ENCODE data around the gene CEACAM16. TPM values are rescaled to one million over a fixed set of nuclear protein-coding genes. Genes with fewer than 3 reads are reported as not detected.

Gene CEACAM16
- polyA plus RNA-seq, 4 donors = 0.07 TPM; not detected in 3

DNA sequence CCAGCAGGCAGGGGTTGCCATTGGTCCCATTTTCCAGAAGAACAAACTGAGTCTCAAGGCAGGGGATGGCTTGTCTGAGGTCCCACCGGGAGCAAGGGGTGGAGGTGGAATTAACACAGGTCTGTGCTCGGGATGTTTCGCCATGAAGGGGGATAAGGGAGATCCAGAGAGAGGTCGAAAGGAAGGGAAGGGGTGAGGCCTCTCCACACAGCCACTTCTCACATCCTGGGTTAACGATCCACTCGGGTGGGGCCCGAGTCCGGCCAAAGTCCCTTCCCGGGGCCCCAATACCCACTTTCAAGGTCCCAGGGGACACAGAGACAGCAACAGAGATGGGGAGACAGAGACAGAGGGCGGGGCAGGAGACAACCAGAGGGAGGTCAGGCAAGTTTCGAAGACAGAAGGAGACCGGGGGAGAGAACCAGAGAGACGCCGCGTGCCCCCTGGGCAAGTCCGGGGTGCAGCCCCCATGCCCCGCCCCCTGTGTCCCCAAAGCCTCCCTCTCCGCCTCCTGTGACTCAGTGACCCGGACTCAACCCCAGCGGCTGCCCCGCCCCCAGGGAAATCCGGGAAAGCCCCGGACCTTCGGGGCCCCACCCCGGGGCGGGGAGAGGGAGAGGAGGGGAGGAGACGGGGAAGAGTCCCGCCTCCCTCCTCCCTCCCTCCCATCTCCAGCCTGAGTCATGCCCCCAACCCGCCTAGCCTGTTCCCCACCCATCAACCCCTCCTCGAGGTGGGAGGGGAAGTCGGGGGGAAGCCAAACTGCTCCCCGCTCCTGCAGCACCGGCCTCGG lies 48.2 kb downstream of the CEACAM16 start:
- Histone ChIP-seq H3K4me1 (ENCODE audit: control insufficient read depth in 3 of 3, insufficient read depth in 2 of 3, low read depth in 1 of 3, low read length in 2 of 3) (peaks cover 0 to 74% (median 15%) of the 10 kb centered on the region in 3 donors), H3K4me3 (ENCODE audit: low read depth in 1 of 3, low read length in 3 of 3) (peak overlapping the region; percentile 47 to 91 (median 47)), H3K27me3 (ENCODE audit: control insufficient read depth in 3 of 3, insufficient read depth in 3 of 3, low read length in 3 of 3) (no peaks in the 10 kb centered on the region), H3K27ac (ENCODE audit: low read depth in 1 of 3, low read length in 2 of 3) (peak overlapping the region; percentile 92 to 99 (median 98)), H3K9me3 (ENCODE audit: control insufficient read depth in 2 of 2, insufficient read depth in 1 of 2, low read depth in 1 of 2, low read length in 1 of 2) (no peaks in the 10 kb centered on the region), H3K36me3 (ENCODE audit: control insufficient read depth in 3 of 3, insufficient read depth in 2 of 3, low read depth in 1 of 3, low read length in 3 of 3) (peaks cover 0 to 26% (median 0%) of the 10 kb centered on the region in 3 donors)
- peak; percentile 98 for DNase-seq
- no peak for FAIRE-seq
- 2 to 6% (median 6%) methylated on average over 20 to 34 of the region's 34 CpGs for WGBS, 3 donors

GRCh38 chr19:44747739-44748425 lies 48.9 kb downstream of the CEACAM16 start:
- Histone ChIP-seq H3K36me3 (ENCODE audit: control insufficient read depth in 3 of 3, insufficient read depth in 2 of 3, low read depth in 1 of 3, low read length in 3 of 3) (peaks cover 0 to 33% (median 5%) of the 10 kb centered on the region in 3 donors), H3K27me3 (ENCODE audit: control insufficient read depth in 3 of 3, insufficient read depth in 3 of 3, low read length in 3 of 3) (no peaks in the 10 kb centered on the region), H3K9me3 (ENCODE audit: control insufficient read depth in 2 of 2, insufficient read depth in 1 of 2, low read depth in 1 of 2, low read length in 1 of 2) (no peaks in the 10 kb centered on the region), H3K4me1 (ENCODE audit: control insufficient read depth in 3 of 3, insufficient read depth in 2 of 3, low read depth in 1 of 3, low read length in 2 of 3) (peaks cover 5 to 74% (median 14%) of the 10 kb centered on the region in 3 donors), H3K27ac (ENCODE audit: low read depth in 1 of 3, low read length in 2 of 3) (peak overlapping the region; percentile 92 to 98 (median 95)), H3K4me3 (ENCODE audit: low read depth in 1 of 3, low read length in 3 of 3) (peak overlapping the region; percentile 47 to 95 (median 91))
- FAIRE-seq (no peak), DNase-seq (peak; percentile 80 to 87)
- 0 to 1% (median 0%) methylated on average over 21 to 26 of the region's 26 CpGs for WGBS, 3 donors

DNA sequence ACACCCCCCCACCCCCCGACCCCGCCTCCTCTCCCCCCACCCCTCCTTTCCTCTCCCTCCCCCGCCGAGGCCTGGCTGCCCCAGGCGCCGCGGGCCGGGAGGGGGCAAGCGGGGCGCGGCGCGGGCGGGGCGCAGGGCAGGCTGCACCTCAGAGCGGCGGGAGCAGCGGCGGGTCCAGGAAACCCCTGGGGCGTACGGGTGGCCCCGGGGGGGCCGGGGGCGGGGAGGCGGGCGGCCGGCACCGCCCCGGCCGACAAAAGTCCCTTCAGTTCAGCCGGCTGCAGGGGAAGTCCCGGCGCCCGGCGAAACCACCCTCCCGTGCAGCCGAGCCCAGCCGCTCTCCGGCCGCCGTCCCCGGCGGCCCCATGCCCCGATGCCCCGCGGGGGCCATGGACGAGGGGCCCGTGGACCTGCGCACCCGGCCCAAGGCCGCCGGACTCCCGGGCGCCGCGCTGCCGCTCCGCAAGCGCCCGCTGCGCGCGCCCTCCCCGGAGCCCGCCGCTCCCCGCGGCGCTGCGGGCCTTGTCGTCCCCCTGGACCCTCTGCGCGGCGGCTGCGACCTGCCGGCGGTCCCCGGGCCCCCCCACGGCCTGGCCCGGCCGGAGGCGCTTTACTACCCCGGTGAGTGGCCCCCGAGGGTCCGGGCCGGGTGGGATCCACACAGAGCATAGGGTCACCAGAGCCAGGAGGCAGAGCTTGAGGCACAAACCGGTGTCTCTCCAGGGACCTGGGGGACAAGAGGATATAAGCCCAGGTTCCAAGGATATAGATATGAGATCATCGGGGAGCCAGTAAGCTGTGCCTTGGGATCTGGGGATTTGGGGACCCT lies 49.7 kb downstream of the CEACAM16 start, which contains the start of gene BCL3:
BCL3 (plus strand) TSS at position 283 of the 829 bp plus-strand sequence; CDS start at position 366, 83 bp downstream.
- no peaks in the 10 kb centered on the region for H3K9me3 ChIP-seq (ENCODE audit: control insufficient read depth in 2 of 2, insufficient read depth in 1 of 2, low read depth in 1 of 2, low read length in 1 of 2)
- WGBS, 3 donors = 0 to 1% (median 1%) methylated on average over 22 to 88 of the region's 88 CpGs
- peak; percentile 87 to 93 for DNase-seq
- peak within 1 kb of the TSS; percentile 73 to 95 (median 91) for H3K4me3 ChIP-seq (ENCODE audit: low read depth in 1 of 3, low read length in 3 of 3)
- no peaks in the 10 kb centered on the region for H3K27me3 ChIP-seq (ENCODE audit: control insufficient read depth in 3 of 3, insufficient read depth in 3 of 3, low read length in 3 of 3)
- H3K4me1 ChIP-seq (ENCODE audit: control insufficient read depth in 3 of 3, insufficient read depth in 2 of 3, low read depth in 1 of 3, low read length in 2 of 3) = peaks cover 5 to 74% (median 11%) of the 10 kb centered on the region in 3 donors
- H3K36me3 ChIP-seq (ENCODE audit: control insufficient read depth in 3 of 3, insufficient read depth in 2 of 3, low read depth in 1 of 3, low read length in 3 of 3) = peaks cover 0 to 39% (median 5%) of the 10 kb centered on the region in 3 donors
- peak within 1 kb of the TSS; percentile 93 to 100 (median 98) for H3K27ac ChIP-seq (ENCODE audit: low read depth in 1 of 3, low read length in 2 of 3)
- FAIRE-seq = no peak

DNA sequence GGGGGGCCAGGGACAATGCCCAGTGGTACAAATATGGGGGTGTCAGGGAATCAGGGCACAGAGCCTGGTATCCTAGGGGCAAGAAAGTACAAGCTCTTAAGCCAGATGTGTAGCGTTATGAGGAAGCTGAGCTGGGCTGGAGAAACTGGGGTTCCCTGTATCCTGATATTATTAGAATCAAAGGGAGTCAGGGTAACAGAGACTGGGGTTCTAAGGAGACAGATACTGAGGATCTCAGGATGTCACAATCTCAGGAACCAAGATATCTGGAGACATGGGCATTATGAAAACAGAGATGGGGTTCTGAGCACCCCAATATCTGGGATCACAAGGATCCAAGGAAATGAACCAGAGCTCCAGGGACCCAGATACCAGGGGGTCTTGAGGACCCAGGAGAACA lies 50.3 kb downstream of the CEACAM16 start:
- Histone ChIP-seq H3K4me3 (ENCODE audit: low read depth in 1 of 3, low read length in 3 of 3) (peak overlapping the region; percentile 73 to 95 (median 91)), H3K27ac (ENCODE audit: low read depth in 1 of 3, low read length in 2 of 3) (peak overlapping the region; percentile 93 to 100 (median 97)), H3K9me3 (ENCODE audit: control insufficient read depth in 2 of 2, insufficient read depth in 1 of 2, low read depth in 1 of 2, low read length in 1 of 2) (no peaks in the 10 kb centered on the region), H3K36me3 (ENCODE audit: control insufficient read depth in 3 of 3, insufficient read depth in 2 of 3, low read depth in 1 of 3, low read length in 3 of 3) (peaks cover 0 to 45% (median 5%) of the 10 kb centered on the region in 3 donors), H3K27me3 (ENCODE audit: control insufficient read depth in 3 of 3, insufficient read depth in 3 of 3, low read length in 3 of 3) (no peaks in the 10 kb centered on the region), H3K4me1 (ENCODE audit: control insufficient read depth in 3 of 3, insufficient read depth in 2 of 3, low read depth in 1 of 3, low read length in 2 of 3) (peaks cover 5 to 74% (median 11%) of the 10 kb centered on the region in 3 donors)
- no peak for FAIRE-seq
- peak in 1 of 2 donors; percentile 24 for DNase-seq
- WGBS, 3 donors = 0 to 9% (median 0%) methylated on average over 1 of the region's 1 CpG

DNA sequence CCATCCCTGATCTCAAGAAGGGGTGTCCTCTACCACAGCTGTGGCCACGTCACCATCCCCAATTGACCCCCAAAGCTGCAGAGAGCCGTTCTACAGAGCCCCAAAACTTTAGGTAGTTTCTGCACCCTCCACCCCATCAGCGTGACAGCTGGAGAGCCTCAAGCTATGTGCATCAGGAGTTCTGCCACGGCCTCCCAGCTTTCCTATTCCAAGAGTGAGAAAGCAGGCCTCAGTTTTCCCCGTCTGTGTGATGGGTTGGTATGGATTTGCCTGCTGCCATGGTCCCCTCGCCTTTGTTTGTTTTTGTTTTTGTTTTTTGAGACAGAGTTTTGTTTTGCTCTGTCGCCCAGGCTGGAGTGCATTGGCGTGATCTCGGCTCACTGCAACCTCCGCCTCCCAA lies 51.0 kb downstream of the CEACAM16 start:
- Histone ChIP-seq H3K9me3 (ENCODE audit: control insufficient read depth in 2 of 2, insufficient read depth in 1 of 2, low read depth in 1 of 2, low read length in 1 of 2) (no peaks in the 10 kb centered on the region), H3K36me3 (ENCODE audit: control insufficient read depth in 3 of 3, insufficient read depth in 2 of 3, low read depth in 1 of 3, low read length in 3 of 3) (peaks cover 0 to 52% (median 6%) of the 10 kb centered on the region in 3 donors), H3K4me1 (ENCODE audit: control insufficient read depth in 3 of 3, insufficient read depth in 2 of 3, low read depth in 1 of 3, low read length in 2 of 3) (peaks cover 6 to 73% (median 15%) of the 10 kb centered on the region in 3 donors), H3K27ac (ENCODE audit: low read depth in 1 of 3, low read length in 2 of 3) (peak overlapping the region; percentile 93 to 100 (median 97)), H3K4me3 (ENCODE audit: low read depth in 1 of 3, low read length in 3 of 3) (peak overlapping the region; percentile 73 to 95 (median 91)), H3K27me3 (ENCODE audit: control insufficient read depth in 3 of 3, insufficient read depth in 3 of 3, low read length in 3 of 3) (no peaks in the 10 kb centered on the region)
- WGBS, 3 donors = 45 to 58% (median 48%) methylated on average over 9 to 10 of the region's 10 CpGs
- DNase-seq (no peak), FAIRE-seq (no peak)

GRCh38 chr19:44752123-44752815 lies 53.3 kb downstream of the CEACAM16 start:
- FAIRE-seq (no peak), DNase-seq (no peak)
- Histone ChIP-seq H3K4me3 (ENCODE audit: low read depth in 1 of 3, low read length in 3 of 3) (peak overlapping the region in 1 of 3 donors; percentile 54), H3K36me3 (ENCODE audit: control insufficient read depth in 3 of 3, insufficient read depth in 2 of 3, low read depth in 1 of 3, low read length in 3 of 3) (peaks cover 5 to 75% (median 14%) of the 10 kb centered on the region in 3 donors), H3K27me3 (ENCODE audit: control insufficient read depth in 3 of 3, insufficient read depth in 3 of 3, low read length in 3 of 3) (no peaks in the 10 kb centered on the region), H3K27ac (ENCODE audit: low read depth in 1 of 3, low read length in 2 of 3) (peak overlapping the region; percentile 85 to 98 (median 96)), H3K4me1 (ENCODE audit: control insufficient read depth in 3 of 3, insufficient read depth in 2 of 3, low read depth in 1 of 3, low read length in 2 of 3) (peaks cover 10 to 73% (median 27%) of the 10 kb centered on the region in 3 donors), H3K9me3 (ENCODE audit: control insufficient read depth in 2 of 2, insufficient read depth in 1 of 2, low read depth in 1 of 2, low read length in 1 of 2) (no peaks in the 10 kb centered on the region)
- 44 to 54% (median 49%) methylated on average over 8 of the region's 8 CpGs for WGBS, 3 donors

- Histone ChIP-seq H3K9me3 (ENCODE audit: control insufficient read depth in 2 of 2, insufficient read depth in 1 of 2, low read depth in 1 of 2, low read length in 1 of 2) (no peaks in the 10 kb centered on the region), H3K27ac (ENCODE audit: low read depth in 1 of 3, low read length in 2 of 3) (peak overlapping the region; percentile 85 to 98 (median 96)), H3K27me3 (ENCODE audit: control insufficient read depth in 3 of 3, insufficient read depth in 3 of 3, low read length in 3 of 3) (no peaks in the 10 kb centered on the region), H3K36me3 (ENCODE audit: control insufficient read depth in 3 of 3, insufficient read depth in 2 of 3, low read depth in 1 of 3, low read length in 3 of 3) (peaks cover 10 to 83% (median 18%) of the 10 kb centered on the region in 3 donors), H3K4me3 (ENCODE audit: low read depth in 1 of 3, low read length in 3 of 3) (peak overlapping the region; percentile 48 to 54 (median 53)), H3K4me1 (ENCODE audit: control insufficient read depth in 3 of 3, insufficient read depth in 2 of 3, low read depth in 1 of 3, low read length in 2 of 3) (peaks cover 10 to 74% (median 28%) of the 10 kb centered on the region in 3 donors)
- FAIRE-seq (no peak), DNase-seq (peak; percentile 88 to 93)
- WGBS, 3 donors = 10 to 11% (median 11%) methylated on average over 16 to 18 of the region's 18 CpGs
These were observed 54.1 kb downstream of the CEACAM16 start for GRCh38 chr19:44752816-44753625.

Data from small intestine (tissue), 7 donors.